C4-2B (cell line): Measurements from ENCODE around the gene ATP11A.

ENCODE experiments used
- ZFX ChIP-seq: fragments of 450-650 bp; IDR thresholded peaks from 2 replicates; pipeline ENCODE4 v1.6.1; 2017
- TF ChIP-seq, protein P1 (sequence below): fragments of 450-650 bp; conservative IDR thresholded peaks from 2 replicates; pipeline ENCODE4 v1.5.1; 2017; ENCODE audit warnings: mild to moderate bottlenecking

DNA sequence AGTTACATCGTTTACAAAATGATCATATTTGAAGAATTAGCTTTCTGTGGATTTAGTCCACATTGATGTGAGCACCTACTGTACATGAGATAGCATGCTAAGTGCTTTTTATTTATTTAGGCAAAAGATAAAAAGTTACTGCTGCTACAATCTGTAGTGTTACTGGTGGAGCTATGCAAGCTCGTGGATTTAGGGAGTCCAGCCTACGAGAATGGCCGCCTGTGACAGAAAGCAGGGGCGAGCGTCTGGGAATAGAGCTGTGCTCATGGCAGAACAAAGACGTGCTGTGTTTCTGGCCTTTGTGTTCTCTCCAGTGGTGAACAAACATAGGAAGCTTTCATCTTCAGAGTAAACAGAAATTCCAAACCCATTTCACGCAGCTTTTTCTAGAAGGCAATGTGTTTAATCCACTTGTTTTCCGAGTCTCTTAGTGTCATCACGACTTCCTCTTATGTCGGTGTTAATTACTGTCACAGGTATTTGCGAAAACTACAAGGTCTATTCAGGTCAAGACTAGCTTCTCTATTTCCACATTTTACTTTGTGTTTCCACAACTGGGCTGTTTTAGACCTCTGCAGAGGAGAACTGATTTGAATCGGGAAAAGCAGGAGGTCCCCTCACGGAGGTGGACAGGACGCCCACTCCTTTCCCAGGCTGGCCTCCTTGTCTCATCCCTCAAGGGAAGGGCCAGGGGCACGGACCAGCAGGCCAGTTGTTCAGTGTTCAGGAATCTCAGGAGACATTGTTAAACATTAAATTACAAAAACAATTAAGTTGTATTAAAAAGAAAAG is 67.3 kb downstream of the ATP11A start:
- TF ChIP-seq, protein P1, sequence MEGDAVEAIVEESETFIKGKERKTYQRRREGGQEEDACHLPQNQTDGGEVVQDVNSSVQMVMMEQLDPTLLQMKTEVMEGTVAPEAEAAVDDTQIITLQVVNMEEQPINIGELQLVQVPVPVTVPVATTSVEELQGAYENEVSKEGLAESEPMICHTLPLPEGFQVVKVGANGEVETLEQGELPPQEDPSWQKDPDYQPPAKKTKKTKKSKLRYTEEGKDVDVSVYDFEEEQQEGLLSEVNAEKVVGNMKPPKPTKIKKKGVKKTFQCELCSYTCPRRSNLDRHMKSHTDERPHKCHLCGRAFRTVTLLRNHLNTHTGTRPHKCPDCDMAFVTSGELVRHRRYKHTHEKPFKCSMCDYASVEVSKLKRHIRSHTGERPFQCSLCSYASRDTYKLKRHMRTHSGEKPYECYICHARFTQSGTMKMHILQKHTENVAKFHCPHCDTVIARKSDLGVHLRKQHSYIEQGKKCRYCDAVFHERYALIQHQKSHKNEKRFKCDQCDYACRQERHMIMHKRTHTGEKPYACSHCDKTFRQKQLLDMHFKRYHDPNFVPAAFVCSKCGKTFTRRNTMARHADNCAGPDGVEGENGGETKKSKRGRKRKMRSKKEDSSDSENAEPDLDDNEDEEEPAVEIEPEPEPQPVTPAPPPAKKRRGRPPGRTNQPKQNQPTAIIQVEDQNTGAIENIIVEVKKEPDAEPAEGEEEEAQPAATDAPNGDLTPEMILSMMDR = no peak
- no peak for TF ChIP-seq ZFX
